ENCODE data around the gene PARVB. TPM values are rescaled to one million over a fixed set of nuclear protein-coding genes. Genes with fewer than 3 reads are reported as not detected.

Gene PARVB
- total and polyA plus RNA-seq, 10 of the 15 experiments (the other 5 are each of a cell fraction or from before 2014, with no cell fraction given) = 5.2 to 264 (median 76.0) TPM

DNA sequence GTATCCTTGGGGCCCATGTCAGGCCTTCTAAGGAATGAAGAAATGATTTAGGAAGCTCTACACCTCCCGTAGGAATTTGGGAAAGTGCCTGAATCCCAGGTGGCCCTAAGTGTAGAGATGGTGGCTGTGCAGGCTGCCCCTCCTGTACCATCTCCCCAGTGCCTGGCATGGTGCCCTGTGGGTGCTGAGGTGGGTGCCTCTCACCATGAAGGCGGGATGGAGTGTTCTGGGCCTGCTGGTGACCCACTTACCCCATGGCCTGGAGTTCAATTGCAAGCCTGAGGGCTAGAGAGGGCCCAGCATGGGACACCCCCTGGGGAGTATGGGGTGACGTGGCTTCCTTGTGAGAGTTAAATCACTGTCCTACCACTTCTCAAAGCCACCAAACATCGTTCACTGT, 49.1 kb upstream of the PARVB start (continued):
- TF ChIP-seq, protein P1, sequence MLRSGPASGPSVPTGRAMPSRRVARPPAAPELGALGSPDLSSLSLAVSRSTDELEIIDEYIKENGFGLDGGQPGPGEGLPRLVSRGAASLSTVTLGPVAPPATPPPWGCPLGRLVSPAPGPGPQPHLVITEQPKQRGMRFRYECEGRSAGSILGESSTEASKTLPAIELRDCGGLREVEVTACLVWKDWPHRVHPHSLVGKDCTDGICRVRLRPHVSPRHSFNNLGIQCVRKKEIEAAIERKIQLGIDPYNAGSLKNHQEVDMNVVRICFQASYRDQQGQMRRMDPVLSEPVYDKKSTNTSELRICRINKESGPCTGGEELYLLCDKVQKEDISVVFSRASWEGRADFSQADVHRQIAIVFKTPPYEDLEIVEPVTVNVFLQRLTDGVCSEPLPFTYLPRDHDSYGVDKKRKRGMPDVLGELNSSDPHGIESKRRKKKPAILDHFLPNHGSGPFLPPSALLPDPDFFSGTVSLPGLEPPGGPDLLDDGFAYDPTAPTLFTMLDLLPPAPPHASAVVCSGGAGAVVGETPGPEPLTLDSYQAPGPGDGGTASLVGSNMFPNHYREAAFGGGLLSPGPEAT (IDR thresholded peaks at IDR 0.05; ENCODE audit: low read depth) = no peak

DNA sequence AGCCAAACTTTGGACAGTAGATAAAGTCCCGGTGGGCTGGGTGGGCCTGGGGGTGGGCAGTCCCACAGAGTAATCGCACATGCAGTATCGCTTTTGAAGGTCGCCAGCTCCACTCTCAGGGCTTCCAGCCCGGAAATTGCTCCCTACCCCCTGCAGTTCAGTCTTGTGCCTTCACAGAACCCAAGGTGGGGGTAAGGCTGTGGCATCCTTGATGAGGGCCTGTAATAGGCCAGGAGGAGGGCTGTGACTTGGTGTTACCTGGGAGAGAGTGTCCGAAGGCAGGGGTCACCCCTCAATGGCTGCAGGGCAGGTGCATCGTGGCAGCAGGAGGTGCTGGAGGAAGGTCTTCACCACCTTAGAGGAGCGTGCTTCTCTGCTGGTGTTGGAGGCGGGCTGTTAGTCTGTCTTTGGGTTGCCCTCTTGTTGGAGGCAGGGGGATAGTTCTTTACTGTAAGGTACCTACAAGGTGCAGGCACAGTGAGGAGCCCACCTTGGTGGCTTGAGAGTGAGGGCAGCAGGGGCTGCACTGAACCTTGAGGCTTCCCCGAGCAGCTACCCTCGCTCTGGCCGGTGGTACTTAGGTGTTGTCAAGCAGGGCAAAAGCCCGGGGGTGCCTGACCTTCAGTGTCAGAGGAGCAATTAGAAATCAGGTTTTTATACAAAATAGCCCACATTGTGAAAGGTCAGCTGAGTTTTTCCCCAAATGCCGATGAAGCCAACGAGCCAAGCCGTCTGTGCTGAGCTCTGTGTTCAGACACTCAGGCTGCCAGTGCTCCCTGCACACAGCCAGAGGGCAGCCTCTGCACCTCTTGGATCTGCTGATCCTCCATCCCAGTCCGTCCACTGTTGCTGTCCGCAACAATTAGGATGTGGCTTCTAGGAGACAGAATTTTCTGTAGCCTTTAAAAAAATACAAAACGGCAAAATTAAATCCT, 47.0 kb upstream of the PARVB start:
- intact Hi-C loops (cut with micrococcal nuclease; ENCODE audit: unreplicated experiment) = no loop called here
- CTCF ChIA-PET = no interaction called here
- TF ChIP-seq DPF2 (IDR thresholded peaks at IDR 0.05) (no peak), SMAD1 (IDR thresholded peaks at IDR 0.05; ENCODE audit: low read depth, partially characterized antibody) (no peak), RELA (IDR thresholded peaks at IDR 0.05; ENCODE audit: borderline replicate concordance, partially characterized antibody) (no peak), SREBF1 (IDR thresholded peaks at IDR 0.05; ENCODE audit: low read length) (no peak), HDAC6 (IDR thresholded peaks at IDR 0.05; ENCODE audit: unreplicated experiment) (no peak), ZBTB11 (CRISPR knock-in tag; IDR thresholded peaks at IDR 0.05) (no peak), E2F4 (IDR thresholded peaks at IDR 0.05; ENCODE audit: low read depth, low read length) (no peak), MXI1 (IDR thresholded peaks at IDR 0.05; ENCODE audit: low read depth, low read length) (no peak), MEF2B (IDR thresholded peaks at IDR 0.05; ENCODE audit: partially characterized antibody, poor library complexity, severe bottlenecking) (no peak), RUNX3 (IDR thresholded peaks at IDR 0.05; ENCODE audit: low read length) (no peak), EZH2 (IDR thresholded peaks at IDR 0.05; ENCODE audit: borderline replicate concordance, control insufficient read depth, low read depth, low read length) (no peak), POLR2A (IDR thresholded peaks at IDR 0.05; ENCODE audit: low read depth, low read length) (no peak)

More for the DNA sequence above, 47.0 kb upstream of the PARVB start:
- no peak for ATAC-seq
- in situ Hi-C loops (cut with MboI) = no loop called here
- Histone ChIP-seq H4K20me1 (ENCODE audit: control insufficient read depth, insufficient read depth) (no peaks in the 10 kb centered on the region), H3K27me3 (replicated peaks in 1 of 2; ENCODE audit: control insufficient read depth in 2 of 2, insufficient read depth in 2 of 2, low read length in 1 of 2) (no peaks in the 10 kb centered on the region), H3K4me3 (no peak overlapping the region), H3K27ac (ENCODE audit: control insufficient read depth, insufficient read depth) (no peak overlapping the region), H3K36me3 (ENCODE audit: control insufficient read depth in 2 of 2, insufficient read depth in 2 of 2, low read length in 1 of 2) (peaks cover 30 to 42% of the 10 kb centered on the region in 2 experiments), H3K9me3 (replicated peaks; ENCODE audit: control insufficient read depth, insufficient read depth, low read length) (no peaks in the 10 kb centered on the region), H3K4me1 (ENCODE audit: control insufficient read depth, insufficient read depth, low read length) (no peaks in the 10 kb centered on the region), H2AFZ (ENCODE audit: control insufficient read depth, low read depth, low read length) (no peak overlapping the region), H3K4me2 (ENCODE audit: control insufficient read depth, insufficient read depth) (no peak overlapping the region), H3K79me2 (ENCODE audit: control insufficient read depth, insufficient read depth, low read length) (no peaks in the 10 kb centered on the region), H3K9ac (ENCODE audit: control insufficient read depth, insufficient read depth, low read length) (no peak overlapping the region)
- no peak for FAIRE-seq
- BruUV-seq (replicated peaks) = no TSS peak
- ChIA-PET RAD21 (ENCODE audit: unreplicated experiment) (interaction anchor here (1.2 kb wide), 1 partner anchor 16 kb away, joined by 3 read pairs; no protein-coding TSS in a partner anchor), SMC1A (ENCODE audit: uncharacterized antibody, unreplicated experiment) (no interaction called here), POLR2A (no interaction called here)
- DNase-seq (ENCODE audit: low read depth, low spot score) = no peak
- 93% methylated on average over 19 of the region's 19 CpGs for WGBS (ENCODE audit: insufficient coverage, insufficient replicate concordance, low lambda C conversion rate, missing lambda C conversion rate)

All from GM12878 (cell line).